ENCODE measurements around the gene MRPL42.

DNA sequence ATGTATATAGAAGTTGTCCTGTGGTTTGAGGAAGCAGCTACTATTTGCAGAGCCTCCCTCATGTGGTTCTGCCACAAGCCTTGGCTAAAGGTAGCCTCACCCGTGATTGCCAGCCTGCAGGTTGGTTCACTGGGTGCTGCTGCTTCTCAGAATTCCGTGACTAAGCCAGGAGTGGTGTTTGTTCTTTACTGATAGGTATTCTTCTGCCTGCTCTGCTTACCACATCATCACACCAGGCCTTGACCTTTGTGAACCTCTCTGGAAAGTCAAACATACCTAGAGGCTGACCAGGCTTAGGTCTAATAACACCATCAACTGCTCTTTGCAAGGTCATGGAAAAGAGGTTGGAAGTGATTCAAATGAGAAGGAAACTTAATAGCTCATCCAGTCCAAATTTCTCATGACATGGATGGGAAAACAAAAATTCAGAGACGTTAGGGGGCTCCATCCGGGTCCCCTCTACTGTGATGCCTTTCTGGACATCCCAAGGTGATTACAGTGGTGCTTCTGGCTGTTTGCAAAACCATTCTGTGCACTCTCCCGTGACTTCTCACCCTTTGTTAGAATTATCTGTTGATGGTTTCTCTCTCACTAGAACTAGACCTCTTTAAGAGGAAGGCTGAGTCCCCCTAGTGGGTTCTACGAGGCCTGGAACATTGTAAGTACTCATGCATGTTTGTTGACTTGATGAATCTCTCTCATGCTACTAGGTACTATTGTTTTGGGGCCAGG is 96.7 kb downstream of the MRPL42 start:
- TF ChIP-seq POLR2A (IDR thresholded peaks at IDR 0.05): no peak
- TF ChIP-seq, protein P1, sequence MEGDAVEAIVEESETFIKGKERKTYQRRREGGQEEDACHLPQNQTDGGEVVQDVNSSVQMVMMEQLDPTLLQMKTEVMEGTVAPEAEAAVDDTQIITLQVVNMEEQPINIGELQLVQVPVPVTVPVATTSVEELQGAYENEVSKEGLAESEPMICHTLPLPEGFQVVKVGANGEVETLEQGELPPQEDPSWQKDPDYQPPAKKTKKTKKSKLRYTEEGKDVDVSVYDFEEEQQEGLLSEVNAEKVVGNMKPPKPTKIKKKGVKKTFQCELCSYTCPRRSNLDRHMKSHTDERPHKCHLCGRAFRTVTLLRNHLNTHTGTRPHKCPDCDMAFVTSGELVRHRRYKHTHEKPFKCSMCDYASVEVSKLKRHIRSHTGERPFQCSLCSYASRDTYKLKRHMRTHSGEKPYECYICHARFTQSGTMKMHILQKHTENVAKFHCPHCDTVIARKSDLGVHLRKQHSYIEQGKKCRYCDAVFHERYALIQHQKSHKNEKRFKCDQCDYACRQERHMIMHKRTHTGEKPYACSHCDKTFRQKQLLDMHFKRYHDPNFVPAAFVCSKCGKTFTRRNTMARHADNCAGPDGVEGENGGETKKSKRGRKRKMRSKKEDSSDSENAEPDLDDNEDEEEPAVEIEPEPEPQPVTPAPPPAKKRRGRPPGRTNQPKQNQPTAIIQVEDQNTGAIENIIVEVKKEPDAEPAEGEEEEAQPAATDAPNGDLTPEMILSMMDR (IDR thresholded peaks at IDR 0.05 in 8 of 11, conservative IDR thresholded peaks at IDR 0.05 in 3 of 11): no peak
- TF ChIP-seq POLR2AphosphoS5 (IDR thresholded peaks at IDR 0.05): no peak
